ENCODE results near the gene KCTD18. TPM values are rescaled to one million over a fixed set of nuclear protein-coding genes. Genes with fewer than 3 reads are reported as not detected.

The KCTD18 gene
- total and polyA plus RNA-seq, 10 of the 15 experiments (the other 5 are each of a cell fraction or from before 2014, with no cell fraction given), result 1.4 to 16.9 (median 12.5) TPM

DNA sequence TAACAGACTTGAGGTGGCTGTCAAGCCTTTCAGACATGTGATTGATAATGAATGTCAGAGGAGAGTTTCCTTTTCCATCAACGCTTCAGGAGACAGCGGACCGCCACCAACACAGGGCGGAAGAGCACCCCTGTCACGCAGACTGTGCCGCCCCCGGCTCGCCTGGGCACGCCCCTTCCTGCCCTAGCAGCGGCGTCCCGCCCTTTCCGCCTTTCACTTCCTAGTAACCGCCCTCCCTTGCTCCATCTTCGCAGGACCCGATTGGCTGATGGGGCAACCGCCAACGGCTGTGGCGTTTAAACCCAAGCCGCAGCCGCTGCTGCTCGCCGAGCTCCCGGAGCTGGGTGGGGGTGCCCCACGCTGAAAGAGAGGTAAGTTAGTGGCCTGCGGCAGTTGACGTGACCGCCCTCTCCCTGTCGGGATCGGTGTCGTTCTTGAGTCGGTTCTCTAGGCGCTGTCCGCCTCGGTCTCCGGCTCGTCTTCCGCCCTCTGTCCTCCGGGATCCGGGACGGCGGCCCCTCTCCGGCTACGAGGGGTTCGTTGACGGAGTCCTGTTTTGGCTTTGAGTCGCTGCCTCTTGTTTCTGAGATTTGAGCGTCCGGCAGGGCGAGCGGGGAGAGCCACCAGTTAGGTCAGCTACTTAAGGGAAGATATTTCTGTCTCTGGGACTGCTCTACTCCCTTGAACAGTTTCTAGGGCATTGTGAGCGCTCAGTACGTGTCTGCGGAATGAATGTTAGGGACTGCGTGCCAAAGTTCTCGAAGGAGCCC is 16.2 kb upstream of the KCTD18 start, which contains the start of gene SGO2 (continued):
- TF ChIP-seq, protein P1, sequence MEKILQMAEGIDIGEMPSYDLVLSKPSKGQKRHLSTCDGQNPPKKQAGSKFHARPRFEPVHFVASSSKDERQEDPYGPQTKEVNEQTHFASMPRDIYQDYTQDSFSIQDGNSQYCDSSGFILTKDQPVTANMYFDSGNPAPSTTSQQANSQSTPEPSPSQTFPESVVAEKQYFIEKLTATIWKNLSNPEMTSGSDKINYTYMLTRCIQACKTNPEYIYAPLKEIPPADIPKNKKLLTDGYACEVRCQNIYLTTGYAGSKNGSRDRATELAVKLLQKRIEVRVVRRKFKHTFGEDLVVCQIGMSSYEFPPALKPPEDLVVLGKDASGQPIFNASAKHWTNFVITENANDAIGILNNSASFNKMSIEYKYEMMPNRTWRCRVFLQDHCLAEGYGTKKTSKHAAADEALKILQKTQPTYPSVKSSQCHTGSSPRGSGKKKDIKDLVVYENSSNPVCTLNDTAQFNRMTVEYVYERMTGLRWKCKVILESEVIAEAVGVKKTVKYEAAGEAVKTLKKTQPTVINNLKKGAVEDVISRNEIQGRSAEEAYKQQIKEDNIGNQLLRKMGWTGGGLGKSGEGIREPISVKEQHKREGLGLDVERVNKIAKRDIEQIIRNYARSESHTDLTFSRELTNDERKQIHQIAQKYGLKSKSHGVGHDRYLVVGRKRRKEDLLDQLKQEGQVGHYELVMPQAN (conservative IDR thresholded peaks at IDR 0.05), result peak; percentile 100
- TF ChIP-seq GATAD2B (conservative IDR thresholded peaks at IDR 0.05; ENCODE audit: low read depth) (peak; percentile 92), CREM (IDR thresholded peaks at IDR 0.05; ENCODE audit: low read depth) (peak; percentile 36; the same call in 1 of the 2 replicates), ZZZ3 (IDR thresholded peaks at IDR 0.05; ENCODE audit: control insufficient read depth, insufficient read length, low read depth) (no peak), STAT3 (IDR thresholded peaks at IDR 0.05; ENCODE audit: low read depth, low read length) (no peak), JUNB (IDR thresholded peaks at IDR 0.05) (no peak), BACH1 (IDR thresholded peaks at IDR 0.05; ENCODE audit: borderline replicate concordance) (peak; percentile 41; the same call in 1 of the 2 replicates), EP300 (IDR thresholded peaks at IDR 0.05; ENCODE audit: borderline replicate concordance in 1 of 2, control insufficient read depth in 1 of 2, low read depth in 2 of 2, low read length in 2 of 2) (no peak), CHD1 (IDR thresholded peaks at IDR 0.05; ENCODE audit: low read depth, low read length) (no peak), BMI1 (IDR thresholded peaks at IDR 0.05; ENCODE audit: borderline replicate concordance) (no peak), SPI1 (IDR thresholded peaks at IDR 0.05; ENCODE audit: borderline replicate concordance, insufficient read depth, low read depth, low read length) (peak; percentile 54; the same call in 1 of the 2 replicates), TARDBP (IDR thresholded peaks at IDR 0.05; ENCODE audit: borderline replicate concordance) (no peak), RELA (IDR thresholded peaks at IDR 0.05; ENCODE audit: borderline replicate concordance, partially characterized antibody) (no peak), NR2C1 (IDR thresholded peaks at IDR 0.05) (0 out of 2 replicates have a peak, but pooled peaks have one; percentile 4), MXI1 (IDR thresholded peaks at IDR 0.05; ENCODE audit: low read depth, low read length) (peak; percentile 66), ETV6 (conservative IDR thresholded peaks at IDR 0.05 in 1 of 2, IDR thresholded peaks at IDR 0.05 in 1 of 2; ENCODE audit: borderline replicate concordance in 1 of 2, low read depth in 1 of 2) (no peak; a peak in 1 of 4 replicates), MTA3 (IDR thresholded peaks at IDR 0.05; ENCODE audit: borderline replicate concordance, low read length) (no peak; the same call in 1 of the 2 replicates), RUNX3 (IDR thresholded peaks at IDR 0.05; ENCODE audit: low read length) (peak; percentile 82), CBFB (IDR thresholded peaks at IDR 0.05; ENCODE audit: low read depth) (peak; percentile 61; the same call in 1 of the 2 replicates), NFXL1 (IDR thresholded peaks at IDR 0.05; ENCODE audit: borderline replicate concordance) (no peak), POLR2AphosphoS5 (IDR thresholded peaks at IDR 0.05; ENCODE audit: low read length) (peak; percentile 86), TBL1XR1 (IDR thresholded peaks at IDR 0.05; ENCODE audit: low read depth, low read length) (no peak), MYB (IDR thresholded peaks at IDR 0.05; ENCODE audit: borderline replicate concordance, low read depth, low read length) (peak; percentile 31; the same call in 1 of the 2 replicates)
- TF ChIP-seq, protein P2, sequence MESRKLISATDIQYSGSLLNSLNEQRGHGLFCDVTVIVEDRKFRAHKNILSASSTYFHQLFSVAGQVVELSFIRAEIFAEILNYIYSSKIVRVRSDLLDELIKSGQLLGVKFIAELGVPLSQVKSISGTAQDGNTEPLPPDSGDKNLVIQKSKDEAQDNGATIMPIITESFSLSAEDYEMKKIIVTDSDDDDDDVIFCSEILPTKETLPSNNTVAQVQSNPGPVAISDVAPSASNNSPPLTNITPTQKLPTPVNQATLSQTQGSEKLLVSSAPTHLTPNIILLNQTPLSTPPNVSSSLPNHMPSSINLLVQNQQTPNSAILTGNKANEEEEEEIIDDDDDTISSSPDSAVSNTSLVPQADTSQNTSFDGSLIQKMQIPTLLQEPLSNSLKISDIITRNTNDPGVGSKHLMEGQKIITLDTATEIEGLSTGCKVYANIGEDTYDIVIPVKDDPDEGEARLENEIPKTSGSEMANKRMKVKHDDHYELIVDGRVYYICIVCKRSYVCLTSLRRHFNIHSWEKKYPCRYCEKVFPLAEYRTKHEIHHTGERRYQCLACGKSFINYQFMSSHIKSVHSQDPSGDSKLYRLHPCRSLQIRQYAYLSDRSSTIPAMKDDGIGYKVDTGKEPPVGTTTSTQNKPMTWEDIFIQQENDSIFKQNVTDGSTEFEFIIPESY (IDR thresholded peaks at IDR 0.05), result no peak
- TF ChIP-seq, protein P3, sequence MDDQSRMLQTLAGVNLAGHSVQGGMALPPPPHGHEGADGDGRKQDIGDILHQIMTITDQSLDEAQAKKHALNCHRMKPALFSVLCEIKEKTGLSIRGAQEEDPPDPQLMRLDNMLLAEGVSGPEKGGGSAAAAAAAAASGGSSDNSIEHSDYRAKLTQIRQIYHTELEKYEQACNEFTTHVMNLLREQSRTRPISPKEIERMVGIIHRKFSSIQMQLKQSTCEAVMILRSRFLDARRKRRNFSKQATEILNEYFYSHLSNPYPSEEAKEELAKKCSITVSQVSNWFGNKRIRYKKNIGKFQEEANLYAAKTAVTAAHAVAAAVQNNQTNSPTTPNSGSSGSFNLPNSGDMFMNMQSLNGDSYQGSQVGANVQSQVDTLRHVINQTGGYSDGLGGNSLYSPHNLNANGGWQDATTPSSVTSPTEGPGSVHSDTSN (IDR thresholded peaks at IDR 0.05; ENCODE audit: insufficient replicate concordance, low read depth, low read length), result no peak
